ENCODE measurements around the gene SUPT6H.

GRCh38 chr17:28703552-28704218, 41.7 kb downstream of the SUPT6H start:
- TF ChIP-seq CTCF (IDR thresholded peaks at IDR 0.05; ENCODE audit: control extremely low read depth in 1 of 3, insufficient read depth in 1 of 3, low read depth in 1 of 3, low read length in 3 of 3) (no peak), POLR2AphosphoS5 (IDR thresholded peaks at IDR 0.05; ENCODE audit: low read depth, low read length) (no peak; the same call in 1 of the 2 replicates), POLR2A (IDR thresholded peaks at IDR 0.05; ENCODE audit: control extremely low read depth in 1 of 2, low read depth in 2 of 2, low read length in 2 of 2) (no peak), ATF3 (IDR thresholded peaks at IDR 0.05; ENCODE audit: insufficient read depth, low read depth, low read length) (no peak), ATF2 (IDR thresholded peaks at IDR 0.05; ENCODE audit: low read length) (no peak), EP300 (IDR thresholded peaks at IDR 0.05; ENCODE audit: borderline replicate concordance in 1 of 2, low read depth in 2 of 2, low read length in 2 of 2) (no peak), SIRT6 (IDR thresholded peaks at IDR 0.05; ENCODE audit: low read length) (no peak), MAX (IDR thresholded peaks at IDR 0.05) (no peak), EZH2 (IDR thresholded peaks at IDR 0.05; ENCODE audit: low read depth, low read length, severe bottlenecking) (no peak), CBX5 (IDR thresholded peaks at IDR 0.05; ENCODE audit: low read depth, low read length) (no peak), RXRA (IDR thresholded peaks at IDR 0.05; ENCODE audit: insufficient read depth, low read depth, low read length) (no peak), YY1 (IDR thresholded peaks at IDR 0.05; ENCODE audit: low read depth, low read length) (no peak)

All from H1 (cell line).